Measurements from ENCODE around the gene KCNAB1. TPM values are rescaled to one million over a fixed set of nuclear protein-coding genes. Genes with fewer than 3 reads are reported as not detected.
A peak's percentile ranks its signal among the peaks of the same experiment; 100 is the strongest.

KCNAB1 gene
- total and polyA plus RNA-seq, 4 donors, result 0.16 to 2.4 (median 0.72) TPM

GRCh38 chr3:156349978-156350377 lies 229.6 kb downstream of the KCNAB1 start:
- no peak overlapping the region for H3K9ac ChIP-seq (ENCODE audit: insufficient read depth in 1 of 2, low read length in 2 of 2)
- ATAC-seq (ENCODE audit: insufficient read depth, low FRiP score) (no peak), DNase-seq (no peak)
- H3K4me3 ChIP-seq, result no peak overlapping the region
- H3K27ac ChIP-seq (ENCODE audit: low read depth in 1 of 2, low read length in 1 of 2), result no peak overlapping the region
- no peaks in the 10 kb centered on the region for H3K9me3 ChIP-seq (ENCODE audit: control insufficient read depth in 4 of 4, insufficient read depth in 3 of 4, low read length in 3 of 4)
- no peaks in the 10 kb centered on the region for H3K4me1 ChIP-seq (ENCODE audit: control insufficient read depth in 5 of 5, insufficient read depth in 5 of 5, low read length in 5 of 5)
- no peaks in the 10 kb centered on the region for H3K36me3 ChIP-seq (ENCODE audit: control insufficient read depth in 4 of 4, insufficient read depth in 4 of 4, low read length in 4 of 4)
- H3K27me3 ChIP-seq (ENCODE audit: control insufficient read depth in 3 of 3, insufficient read depth in 3 of 3, low read length in 2 of 3), result no peaks in the 10 kb centered on the region
- no peak for TF ChIP-seq CTCF (IDR thresholded peaks at IDR 0.05; ENCODE audit: control extremely low read depth, extremely low read depth)

GRCh38 chr3:156350781-156351180 lies 230.4 kb downstream of the KCNAB1 start:
- Histone ChIP-seq H3K27ac (ENCODE audit: low read depth in 1 of 2, low read length in 1 of 2) (no peak overlapping the region), H3K36me3 (ENCODE audit: control insufficient read depth in 4 of 4, insufficient read depth in 4 of 4, low read length in 4 of 4) (no peaks in the 10 kb centered on the region), H3K9me3 (ENCODE audit: control insufficient read depth in 4 of 4, insufficient read depth in 3 of 4, low read length in 3 of 4) (no peaks in the 10 kb centered on the region), H3K4me3 (no peak overlapping the region), H3K4me1 (ENCODE audit: control insufficient read depth in 5 of 5, insufficient read depth in 5 of 5, low read length in 5 of 5) (no peaks in the 10 kb centered on the region), H3K9ac (ENCODE audit: insufficient read depth in 1 of 2, low read length in 2 of 2) (no peak overlapping the region), H3K27me3 (ENCODE audit: control insufficient read depth in 3 of 3, insufficient read depth in 3 of 3, low read length in 2 of 3) (no peaks in the 10 kb centered on the region)
- ATAC-seq (ENCODE audit: insufficient read depth, low FRiP score) (no peak), DNase-seq (no peak)
- TF ChIP-seq CTCF (IDR thresholded peaks at IDR 0.05; ENCODE audit: control extremely low read depth, extremely low read depth), result no peak
- WGBS, 2 donors, result 23 to 24% methylated on average over 4 of the region's 4 CpGs

GRCh38 chr3:156351783-156352182 lies 231.4 kb downstream of the KCNAB1 start:
- Histone ChIP-seq H3K27ac (ENCODE audit: low read depth in 1 of 2, low read length in 1 of 2) (no peak overlapping the region), H3K9me3 (ENCODE audit: control insufficient read depth in 4 of 4, insufficient read depth in 3 of 4, low read length in 3 of 4) (no peaks in the 10 kb centered on the region), H3K9ac (ENCODE audit: insufficient read depth in 1 of 2, low read length in 2 of 2) (no peak overlapping the region), H3K36me3 (ENCODE audit: control insufficient read depth in 4 of 4, insufficient read depth in 4 of 4, low read length in 4 of 4) (no peaks in the 10 kb centered on the region), H3K4me1 (ENCODE audit: control insufficient read depth in 5 of 5, insufficient read depth in 5 of 5, low read length in 5 of 5) (peaks cover 0 to 2% (median 0%) of the 10 kb centered on the region in 5 donors), H3K27me3 (ENCODE audit: control insufficient read depth in 3 of 3, insufficient read depth in 3 of 3, low read length in 2 of 3) (no peaks in the 10 kb centered on the region), H3K4me3 (no peak overlapping the region)
- WGBS, 2 donors, result 92 to 93% methylated on average over 6 of the region's 6 CpGs
- no peak for TF ChIP-seq CTCF (IDR thresholded peaks at IDR 0.05; ENCODE audit: control extremely low read depth, extremely low read depth)
- ATAC-seq (ENCODE audit: insufficient read depth, low FRiP score) (no peak), DNase-seq (no peak)

GRCh38 chr3:156352728-156353127 lies 232.3 kb downstream of the KCNAB1 start:
- no peak overlapping the region for H3K27ac ChIP-seq (ENCODE audit: low read depth in 1 of 2, low read length in 1 of 2)
- no peak overlapping the region for H3K9ac ChIP-seq (ENCODE audit: insufficient read depth in 1 of 2, low read length in 2 of 2)
- peaks cover 0 to 5% (median 0%) of the 10 kb centered on the region in 5 donors for H3K4me1 ChIP-seq (ENCODE audit: control insufficient read depth in 5 of 5, insufficient read depth in 5 of 5, low read length in 5 of 5)
- H3K4me3 ChIP-seq, result no peak overlapping the region
- no peak for TF ChIP-seq CTCF (IDR thresholded peaks at IDR 0.05; ENCODE audit: control extremely low read depth, extremely low read depth)
- ATAC-seq (ENCODE audit: insufficient read depth, low FRiP score) (no peak), DNase-seq (peak in 1 of 3 donors; percentile 13)
- no peaks in the 10 kb centered on the region for H3K27me3 ChIP-seq (ENCODE audit: control insufficient read depth in 3 of 3, insufficient read depth in 3 of 3, low read length in 2 of 3)
- no peaks in the 10 kb centered on the region for H3K36me3 ChIP-seq (ENCODE audit: control insufficient read depth in 4 of 4, insufficient read depth in 4 of 4, low read length in 4 of 4)
- no peaks in the 10 kb centered on the region for H3K9me3 ChIP-seq (ENCODE audit: control insufficient read depth in 4 of 4, insufficient read depth in 3 of 4, low read length in 3 of 4)
- WGBS, 2 donors, result 85 to 87% methylated on average over 2 of the region's 2 CpGs
